Measurements from ENCODE around the gene INSR.

INSR gene

DNA sequence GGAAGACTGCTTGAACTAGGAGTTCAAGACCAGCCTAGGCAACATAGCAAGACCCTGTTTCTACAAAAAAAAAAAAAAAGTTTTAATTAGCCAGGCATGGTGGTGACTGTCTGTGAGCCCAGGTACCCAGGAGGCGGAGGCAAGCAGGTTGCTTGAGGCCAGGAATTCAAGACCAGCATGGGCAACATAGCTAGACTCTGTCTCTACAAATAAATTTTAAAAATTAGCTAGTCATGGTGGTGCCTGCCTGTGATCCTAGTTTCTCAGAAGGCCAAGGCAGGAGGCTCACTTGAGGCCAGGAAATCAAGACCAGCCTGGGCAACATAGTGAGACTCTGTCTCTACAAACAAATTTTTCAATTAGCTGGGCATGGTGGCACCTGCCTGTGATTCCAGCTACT lies 6.1 kb downstream of the INSR start:
- ChIA-PET CTCF (interaction anchor here (0.6 kb wide), 2 partner anchors 10 to 35 kb away, joined by 3 to 4 read pairs; no protein-coding TSS in a partner anchor), POLR2A (no interaction called here)
- TF ChIP-seq ELF4 (IDR thresholded peaks at IDR 0.05) (no peak), TARDBP (IDR thresholded peaks at IDR 0.05) (no peak), LEF1 (IDR thresholded peaks at IDR 0.05; ENCODE audit: borderline replicate concordance) (no peak), BHLHE40 (IDR thresholded peaks at IDR 0.05; ENCODE audit: borderline replicate concordance) (no peak), HDGF (IDR thresholded peaks at IDR 0.05; ENCODE audit: borderline replicate concordance) (no peak), FOXK2 (IDR thresholded peaks at IDR 0.05) (no peak), NFRKB (IDR thresholded peaks at IDR 0.05) (no peak)
- no peak for DNase-seq (ENCODE audit: extremely low spot score)

- POLR2A ChIA-PET: no interaction called here
- DNase-seq (ENCODE audit: extremely low spot score): no peak
- TF ChIP-seq TARDBP (IDR thresholded peaks at IDR 0.05): no peak
- no peak for TF ChIP-seq ZNF384 (IDR thresholded peaks at IDR 0.05)
- CTCF ChIA-PET: interaction anchor here (0.6 to 0.8 kb wide), 3 partner anchors 10 to 212 kb away, joined by 3 to 4 read pairs (median 4); no protein-coding TSS in a partner anchor
These were observed 6.5 kb downstream of the INSR start for GRCh38 chr19:7287722-7288121.

DNA sequence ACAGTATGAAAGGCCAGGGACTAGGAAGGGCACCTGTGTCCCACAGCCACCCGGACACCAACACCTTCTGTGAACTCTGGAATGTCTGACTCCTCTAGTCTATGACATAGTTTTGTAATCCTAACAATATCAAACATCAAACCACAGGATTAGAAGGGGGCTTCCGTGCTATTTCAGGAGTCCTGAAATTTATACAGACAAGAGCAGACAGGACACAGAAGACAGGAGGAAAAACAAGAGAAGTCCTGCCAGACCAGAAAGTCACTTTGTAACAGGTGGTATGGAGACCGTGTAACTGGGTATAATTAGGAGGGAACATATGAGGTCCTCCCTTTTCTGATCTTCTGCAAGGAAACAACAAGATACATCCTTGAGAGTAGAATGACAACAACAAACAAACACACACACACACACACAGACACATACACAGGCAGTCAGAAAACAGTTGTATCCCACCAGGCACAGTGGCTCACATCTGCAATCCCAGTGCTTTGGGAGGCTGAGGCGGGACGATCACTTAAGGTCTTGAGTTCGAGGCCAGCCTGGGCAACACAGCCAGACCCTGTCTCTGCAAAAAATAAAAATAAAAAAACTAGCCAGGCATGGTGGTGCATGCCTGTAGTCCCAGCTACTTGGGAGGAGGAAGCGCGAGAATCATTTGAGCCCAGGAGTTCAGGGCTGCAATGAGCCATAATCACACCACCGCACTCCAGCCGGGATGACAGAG lies 13.1 kb downstream of the INSR start:
- TF ChIP-seq LEF1 (IDR thresholded peaks at IDR 0.05; ENCODE audit: borderline replicate concordance): no peak
- TF ChIP-seq TARDBP (IDR thresholded peaks at IDR 0.05): no peak
- ChIA-PET CTCF (no interaction called here), POLR2A (no interaction called here)
- DNase-seq (ENCODE audit: extremely low spot score): no peak

DNA sequence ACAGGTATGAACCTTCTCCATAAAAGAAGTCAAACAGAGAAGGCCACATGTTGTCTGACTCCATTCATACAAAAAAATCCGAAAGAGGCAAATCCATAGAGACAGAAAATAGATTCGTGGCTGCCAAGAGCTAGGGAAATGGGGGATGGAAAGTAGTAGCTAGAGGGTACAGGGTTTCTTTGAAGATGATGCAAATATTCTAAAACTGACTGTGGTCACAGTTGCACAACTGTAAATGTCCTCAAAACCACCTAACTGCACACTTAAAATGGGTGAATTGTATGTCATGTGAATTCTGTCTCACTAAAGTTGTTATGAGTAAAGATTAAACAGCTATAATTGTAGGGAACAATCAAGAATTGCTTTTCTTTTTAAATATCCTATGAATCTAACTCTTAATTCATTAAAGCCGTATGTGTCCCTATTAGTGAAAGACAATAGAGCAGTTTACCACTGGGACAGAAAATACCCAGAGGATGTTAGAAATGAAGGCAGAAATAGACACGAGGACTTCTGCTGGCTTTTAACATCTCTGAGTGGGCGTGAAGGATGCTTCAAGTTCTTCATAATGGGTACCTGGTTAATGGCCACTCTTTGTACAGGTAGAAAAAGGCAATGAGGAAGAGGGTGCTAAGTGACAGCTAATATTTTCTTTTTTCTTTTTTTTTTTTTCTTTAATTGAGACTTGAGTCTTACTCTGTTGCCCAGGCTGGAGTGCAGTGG lies 21.2 kb downstream of the INSR start:
- TF ChIP-seq HDGF (IDR thresholded peaks at IDR 0.05; ENCODE audit: borderline replicate concordance) (no peak), NFRKB (IDR thresholded peaks at IDR 0.05) (no peak), ELF4 (IDR thresholded peaks at IDR 0.05) (no peak), FOXA1 (IDR thresholded peaks at IDR 0.05) (no peak)
- POLR2A ChIA-PET: no interaction called here
- DNase-seq (ENCODE audit: extremely low spot score): no peak
- CTCF ChIA-PET: no interaction called here

DNA sequence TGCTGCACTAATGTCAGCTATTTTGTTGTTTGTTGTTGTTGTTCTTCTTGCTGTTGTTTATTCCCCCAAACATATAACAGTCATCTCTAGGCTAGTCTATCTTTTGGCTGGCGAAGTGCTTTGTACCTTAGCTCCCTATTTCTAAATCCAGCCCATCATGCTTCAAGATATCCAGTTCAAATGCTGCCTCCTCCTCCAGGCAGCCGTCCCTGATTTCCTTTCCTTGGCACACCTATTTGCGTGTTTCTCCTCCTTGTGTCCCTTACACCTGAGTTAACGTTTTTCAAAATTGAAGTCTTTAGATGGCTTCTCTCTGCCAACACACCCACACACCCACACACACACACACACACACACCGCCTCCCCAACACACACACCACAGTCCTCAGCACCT lies 25.5 kb downstream of the INSR start:
- no peak for DNase-seq (ENCODE audit: extremely low spot score)
- POLR2A ChIA-PET: no interaction called here
- CTCF ChIA-PET: no interaction called here
- TF ChIP-seq CTBP1 (IDR thresholded peaks at IDR 0.05; ENCODE audit: borderline replicate concordance): no peak
- no peak for TF ChIP-seq BHLHE40 (IDR thresholded peaks at IDR 0.05; ENCODE audit: borderline replicate concordance)
- no peak for TF ChIP-seq NFRKB (IDR thresholded peaks at IDR 0.05)

- POLR2A ChIA-PET: no interaction called here
- DNase-seq (ENCODE audit: extremely low spot score): no peak
- CTCF ChIA-PET: no interaction called here
- TF ChIP-seq L3MBTL2 (conservative IDR thresholded peaks at IDR 0.05) (no peak), LEF1 (IDR thresholded peaks at IDR 0.05; ENCODE audit: borderline replicate concordance) (no peak), SP1 (IDR thresholded peaks at IDR 0.05) (no peak), CTBP1 (IDR thresholded peaks at IDR 0.05; ENCODE audit: borderline replicate concordance) (no peak), FOXK2 (IDR thresholded peaks at IDR 0.05) (no peak), FOXA1 (IDR thresholded peaks at IDR 0.05) (no peak), SUZ12 (IDR thresholded peaks at IDR 0.05) (no peak), NFRKB (IDR thresholded peaks at IDR 0.05) (no peak), FOXM1 (IDR thresholded peaks at IDR 0.05; ENCODE audit: borderline replicate concordance) (no peak)
These were observed 26.2 kb downstream of the INSR start for GRCh38 chr19:7267792-7268704.

- ChIA-PET CTCF (no interaction called here), POLR2A (no interaction called here)
- TF ChIP-seq ELF4 (IDR thresholded peaks at IDR 0.05) (no peak), HDGF (IDR thresholded peaks at IDR 0.05; ENCODE audit: borderline replicate concordance) (no peak), FOXM1 (IDR thresholded peaks at IDR 0.05; ENCODE audit: borderline replicate concordance) (no peak), TARDBP (IDR thresholded peaks at IDR 0.05) (no peak)
- no peak for DNase-seq (ENCODE audit: extremely low spot score)
These were observed 27.4 kb downstream of the INSR start for GRCh38 chr19:7266832-7267231.

DNA sequence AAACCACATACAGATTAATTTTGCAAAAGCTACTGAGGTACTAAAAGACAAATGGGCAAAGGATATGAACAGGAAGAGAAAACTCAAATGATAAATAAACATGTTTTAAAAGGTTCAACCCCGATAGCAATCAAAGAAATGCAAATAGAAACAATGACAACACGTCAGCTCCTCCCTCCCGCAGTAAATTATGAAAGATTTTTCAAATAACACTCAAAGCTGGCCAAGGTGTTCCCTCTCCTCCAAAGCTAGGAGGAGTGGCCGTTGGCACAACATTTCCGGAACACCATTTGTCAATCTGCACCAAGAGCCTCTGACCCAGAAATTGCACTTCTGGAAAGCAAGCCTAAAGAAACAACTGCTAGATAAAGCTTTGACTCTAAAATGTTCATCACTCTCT lies 28.3 kb downstream of the INSR start:
- POLR2A ChIA-PET: no interaction called here
- DNase-seq (ENCODE audit: extremely low spot score): no peak
- no peak for TF ChIP-seq ZNF384 (IDR thresholded peaks at IDR 0.05)
- no peak for TF ChIP-seq FOXM1 (IDR thresholded peaks at IDR 0.05; ENCODE audit: borderline replicate concordance)
- TF ChIP-seq L3MBTL2 (conservative IDR thresholded peaks at IDR 0.05): no peak
- no peak for TF ChIP-seq TARDBP (IDR thresholded peaks at IDR 0.05)
- CTCF ChIA-PET: no interaction called here

DNA sequence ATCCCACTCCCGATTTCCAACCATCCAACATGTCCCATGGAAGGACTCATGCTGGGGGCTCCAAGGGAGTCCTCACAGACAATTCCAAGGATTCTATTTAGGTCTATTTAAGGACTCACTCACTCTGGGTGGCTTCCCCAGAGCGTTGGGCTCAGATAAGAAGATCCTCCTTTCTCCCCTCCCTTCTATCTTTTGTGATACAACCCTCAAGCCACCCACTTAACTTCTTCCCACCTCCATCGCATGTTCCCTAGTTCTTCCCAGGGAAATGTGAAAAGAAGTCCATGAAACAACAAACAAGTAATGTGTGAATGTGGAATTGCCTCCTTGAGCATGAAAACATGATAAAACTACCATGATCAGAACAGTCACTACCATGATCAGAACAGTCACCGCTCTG lies 29.4 kb downstream of the INSR start:
- no peak for DNase-seq (ENCODE audit: extremely low spot score)
- ChIA-PET POLR2A (no interaction called here), CTCF (no interaction called here)
- no peak for TF ChIP-seq FOXM1 (IDR thresholded peaks at IDR 0.05; ENCODE audit: borderline replicate concordance)
- no peak for TF ChIP-seq FOXA1 (IDR thresholded peaks at IDR 0.05)
- no peak for TF ChIP-seq LEF1 (IDR thresholded peaks at IDR 0.05; ENCODE audit: borderline replicate concordance)
- TF ChIP-seq ARNT (IDR thresholded peaks at IDR 0.05): no peak
- TF ChIP-seq SP1 (IDR thresholded peaks at IDR 0.05): no peak
- TF ChIP-seq L3MBTL2 (conservative IDR thresholded peaks at IDR 0.05): no peak
- TF ChIP-seq PKNOX1 (IDR thresholded peaks at IDR 0.05): no peak
- TF ChIP-seq SUZ12 (IDR thresholded peaks at IDR 0.05): no peak
- no peak for TF ChIP-seq CTBP1 (IDR thresholded peaks at IDR 0.05; ENCODE audit: borderline replicate concordance)
- TF ChIP-seq HDGF (IDR thresholded peaks at IDR 0.05; ENCODE audit: borderline replicate concordance): no peak
- TF ChIP-seq BHLHE40 (IDR thresholded peaks at IDR 0.05; ENCODE audit: borderline replicate concordance): no peak
